Spleen (tissue), 11 donors: ENCODE results near the gene STRN. TPM values are rescaled to one million over a fixed set of nuclear protein-coding genes. Genes with fewer than 3 reads are reported as not detected.

ENCODE experiments used
- DNase-seq: peaks from one replicate; pipeline ENCODE4 v3.0.0-alpha.2; 2020
- H3K27ac ChIP-seq, 8 donors: fragments of 200-600 bp; sonication (generic) in 7 of 8; 1 replicate in 4 of 8; 2 replicates in 4 of 8; pipeline versions ENCODE4 v1.5.0 to v1.8.0; 2016 to 2021; ENCODE audit warnings: inconsistent platforms in 4 of 8, mild to moderate bottlenecking in 4 of 8, moderate library complexity in 1 of 8
- H3K27me3 ChIP-seq, 7 donors: fragments of 200-600 bp; sonication (generic) in 6 of 7; replicated peaks in 1 of 7; 1 replicate in 4 of 7; 2 replicates in 3 of 7; pipeline versions ENCODE4 v1.5.0 to v1.8.0; 2016 to 2021; ENCODE audit warnings: inconsistent platforms in 3 of 7, mild to moderate bottlenecking in 1 of 7
- H3K36me3 ChIP-seq, 6 donors: fragments of 200-600 bp; sonication (generic) in 5 of 6; 1 replicate in 4 of 6; 2 replicates in 2 of 6; pipeline versions ENCODE4 v1.5.0 to v1.8.0; 2016 to 2021; ENCODE audit warnings: inconsistent platforms in 2 of 6
- H3K4me1 ChIP-seq, 6 donors: fragments of 200-600 bp; sonication (generic) in 5 of 6; 1 replicate in 3 of 6; 2 replicates in 3 of 6; pipeline versions ENCODE4 v1.5.0 to v1.8.0; 2016 to 2021; ENCODE audit warnings: inconsistent platforms in 3 of 6
- H3K4me3 ChIP-seq, 8 donors: fragments of 200-600 bp; sonication (generic) in 7 of 8; 1 replicate in 4 of 8; 2 replicates in 4 of 8; pipeline versions ENCODE4 v1.5.0 to v1.8.0; 2016 to 2021; ENCODE audit warnings: inconsistent platforms in 4 of 8, mild to moderate bottlenecking in 4 of 8, moderate library complexity in 2 of 8
- H3K9me3 ChIP-seq, 8 donors: fragments of 200-600 bp; sonication (generic) in 7 of 8; 1 replicate in 4 of 8; 2 replicates in 4 of 8; pipeline versions ENCODE4 v1.5.0 to v1.8.0; 2016 to 2021; ENCODE audit warnings: inconsistent platforms in 4 of 8
- POLR2A ChIP-seq, 3 donors: fragments of 450-650 bp; IDR thresholded peaks; one replicate each; pipeline ENCODE4 v1.5.1; 2017; ENCODE audit warnings: antibody characterized with exemption in 3 of 3, mild to moderate bottlenecking in 1 of 3
- POLR2AphosphoS5 ChIP-seq, 3 donors: sonication (generic); formaldehyde crosslinking; IDR thresholded peaks; one replicate each; pipeline ENCODE4 v1.5.1; 2017; ENCODE audit warnings: antibody characterized with exemption in 3 of 3
- WGBS, 5 donors: extraction: QIAGEN DNeasy Blood & Tissue Kit in 3 of 5; methylation state at CpG; one replicate each; pipeline versions ENCODE4 v1.1.5 to v1.1.7; 2013 to 2018; 5-methylcytosine and 5-hydroxymethylcytosine counted together
- intact Hi-C: fragments of 100-400 bp; cut with DNase I; formaldehyde crosslinking; loops from one replicate; pipeline ENCODE4 v1.15.0; 2023; ENCODE audit warnings: low total_unique reads
- polyA plus RNA-seq, 3 donors: library from polyadenylated mRNA; stranded (reverse); fragments of 200-250 nt; gene quantifications; one replicate each; pipeline ENCODE4 v1.2.1, GENCODE V29; 2013
- total RNA-seq, 7 donors: library from RNA; depleted of rRNA in 3 of 7; stranded (reverse); fragments of >200 nt in 3 of 7; fragmentation: NEBNext Ultra II Directional in 4 of 7; extraction: Animal tissue kit (Norgen Biotek cat#: 25700) in 4 of 7; gene quantifications; one replicate each; pipeline versions ENCODE4 v1.1.0 to v1.2.1, GENCODE V29; 2016 to 2021
- TF ChIP-seq, protein P1 (sequence below), 11 experiments: fragments of 200-600 bp in 7 of 11; fragments of 450-650 bp in 4 of 11; sonication (generic) in 4 of 11; IDR thresholded peaks in 8 of 11; conservative IDR thresholded peaks in 3 of 11; 1 replicate in 7 of 11; 2 replicates in 4 of 11; pipeline versions ENCODE4 v1.4.0 to v1.8.0; 2016 to 2021; ENCODE audit warnings: antibody characterized with exemption in 11 of 11, inconsistent platforms in 4 of 11, mild to moderate bottlenecking in 1 of 11
- donor health status: healthy with polysubstance abuse.
- donor health status: DM: no; HTN: no; CAD: no; lungs with moderate emphysema.
- donor health status: DM: no; HTN: no; CAD: no.
- donor health status: Bipolar disorder and iron deficiency.
- donor health status: healthy.
- donor health status: DM: no; HTN: no; CAD: no.
- donor health status: DM: yes; HTN: yes; CAD: no.

STRN gene
- total and polyA plus RNA-seq, 10 donors: 2.2 to 33.3 (median 26.2) TPM

DNA sequence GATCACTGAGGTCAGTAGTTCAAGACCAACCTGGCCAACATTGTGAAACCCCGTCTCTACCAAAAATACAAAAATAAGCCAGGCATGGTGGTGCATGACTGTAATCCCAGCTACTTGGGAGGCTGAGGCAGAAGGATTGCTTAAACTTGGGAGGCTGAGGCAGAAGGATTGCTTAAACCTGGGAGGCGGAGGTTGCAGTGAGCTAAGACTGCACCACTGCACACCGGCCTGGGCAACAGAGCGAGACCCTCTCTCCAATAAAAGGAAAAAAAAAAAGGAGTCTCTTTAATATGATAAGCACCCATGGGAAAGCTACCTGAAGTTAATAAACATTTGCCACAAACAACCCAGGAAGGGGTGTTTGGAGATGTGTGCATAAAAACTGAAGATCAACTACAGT, 2.6 kb downstream of the STRN start:
- peaks cover 19 to 78% (median 46%) of the 10 kb centered on the region in 6 donors for H3K4me1 ChIP-seq
- no peak overlapping the region for H3K4me3 ChIP-seq
- H3K36me3 ChIP-seq: peaks cover 0 to 4% (median 0%) of the 10 kb centered on the region in 6 donors
- H3K9me3 ChIP-seq: no peaks in the 10 kb centered on the region
- intact Hi-C loops: no loop called here
- no peak for DNase-seq
- no peak for TF ChIP-seq POLR2A (IDR thresholded peaks at IDR 0.05)
- TF ChIP-seq POLR2AphosphoS5 (IDR thresholded peaks at IDR 0.05): no peak
- TF ChIP-seq, protein P1, sequence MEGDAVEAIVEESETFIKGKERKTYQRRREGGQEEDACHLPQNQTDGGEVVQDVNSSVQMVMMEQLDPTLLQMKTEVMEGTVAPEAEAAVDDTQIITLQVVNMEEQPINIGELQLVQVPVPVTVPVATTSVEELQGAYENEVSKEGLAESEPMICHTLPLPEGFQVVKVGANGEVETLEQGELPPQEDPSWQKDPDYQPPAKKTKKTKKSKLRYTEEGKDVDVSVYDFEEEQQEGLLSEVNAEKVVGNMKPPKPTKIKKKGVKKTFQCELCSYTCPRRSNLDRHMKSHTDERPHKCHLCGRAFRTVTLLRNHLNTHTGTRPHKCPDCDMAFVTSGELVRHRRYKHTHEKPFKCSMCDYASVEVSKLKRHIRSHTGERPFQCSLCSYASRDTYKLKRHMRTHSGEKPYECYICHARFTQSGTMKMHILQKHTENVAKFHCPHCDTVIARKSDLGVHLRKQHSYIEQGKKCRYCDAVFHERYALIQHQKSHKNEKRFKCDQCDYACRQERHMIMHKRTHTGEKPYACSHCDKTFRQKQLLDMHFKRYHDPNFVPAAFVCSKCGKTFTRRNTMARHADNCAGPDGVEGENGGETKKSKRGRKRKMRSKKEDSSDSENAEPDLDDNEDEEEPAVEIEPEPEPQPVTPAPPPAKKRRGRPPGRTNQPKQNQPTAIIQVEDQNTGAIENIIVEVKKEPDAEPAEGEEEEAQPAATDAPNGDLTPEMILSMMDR (IDR thresholded peaks at IDR 0.05 in 8 of 11, conservative IDR thresholded peaks at IDR 0.05 in 3 of 11): no peak
- H3K27ac ChIP-seq: no peak overlapping the region
- H3K27me3 ChIP-seq: no peaks in the 10 kb centered on the region
- WGBS, 5 donors: 92 to 97% (median 94%) methylated on average over 4 of the region's 4 CpGs

DNA sequence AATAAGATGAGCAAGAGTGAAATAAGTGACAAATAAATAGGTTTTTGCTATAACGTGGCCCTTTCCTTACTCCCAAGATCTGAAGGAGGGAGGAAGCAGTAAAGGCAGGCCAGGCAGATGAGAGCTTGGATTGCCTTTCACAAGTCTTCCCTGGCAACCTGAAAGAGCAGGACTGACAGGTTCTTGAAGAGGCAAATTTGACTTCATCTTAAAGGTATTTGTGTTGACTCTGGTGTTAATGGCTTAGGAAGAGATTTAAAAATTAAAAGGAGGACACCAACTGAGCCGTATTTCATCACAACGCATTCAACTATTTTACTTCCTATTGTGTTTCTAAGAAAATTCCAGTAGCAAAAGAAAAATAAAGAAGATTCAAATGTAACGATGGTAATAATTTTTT, 3.2 kb downstream of the STRN start:
- Histone ChIP-seq H3K4me1 (peaks cover 19 to 77% (median 46%) of the 10 kb centered on the region in 6 donors), H3K4me3 (no peak overlapping the region), H3K27me3 (no peaks in the 10 kb centered on the region), H3K27ac (no peak overlapping the region), H3K9me3 (no peaks in the 10 kb centered on the region), H3K36me3 (peaks cover 0 to 8% (median 0%) of the 10 kb centered on the region in 6 donors)
- no peak for TF ChIP-seq POLR2AphosphoS5 (IDR thresholded peaks at IDR 0.05)
- TF ChIP-seq, protein P1 (IDR thresholded peaks at IDR 0.05 in 8 of 11, conservative IDR thresholded peaks at IDR 0.05 in 3 of 11): no peak
- no peak for TF ChIP-seq POLR2A (IDR thresholded peaks at IDR 0.05)
- 87 to 95% (median 88%) methylated on average over 4 of the region's 4 CpGs for WGBS, 5 donors
- intact Hi-C loops: no loop called here
- DNase-seq: no peak

DNA sequence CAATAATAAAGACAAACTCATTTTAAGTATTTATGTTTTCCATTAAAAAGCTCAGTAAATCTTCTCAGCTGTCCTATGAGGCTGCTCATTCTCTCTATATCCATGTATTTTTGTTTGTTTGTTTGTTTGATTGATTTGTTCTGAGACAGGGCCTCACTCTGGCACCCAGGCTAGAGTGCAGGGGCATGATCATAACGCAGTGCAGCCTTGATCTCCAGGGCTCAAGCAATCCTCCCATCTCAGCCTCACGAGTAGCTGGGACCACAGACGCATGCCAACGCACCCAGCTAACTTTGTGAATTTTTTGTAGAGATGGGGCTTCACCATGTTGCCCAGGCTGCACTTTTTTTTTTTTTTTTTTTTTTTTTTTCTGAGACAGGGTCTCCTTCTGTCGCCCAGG, 5.6 kb downstream of the STRN start:
- 86 to 95% (median 93%) methylated on average over 5 of the region's 5 CpGs for WGBS, 5 donors
- TF ChIP-seq POLR2A (IDR thresholded peaks at IDR 0.05) (no peak), POLR2AphosphoS5 (IDR thresholded peaks at IDR 0.05) (no peak)
- TF ChIP-seq, protein P1 (IDR thresholded peaks at IDR 0.05 in 8 of 11, conservative IDR thresholded peaks at IDR 0.05 in 3 of 11): no peak
- intact Hi-C loops: no loop called here
- no peak for DNase-seq
- Histone ChIP-seq H3K9me3 (no peaks in the 10 kb centered on the region), H3K4me1 (peaks cover 15 to 81% (median 35%) of the 10 kb centered on the region in 6 donors), H3K36me3 (peaks cover 0 to 8% (median 0%) of the 10 kb centered on the region in 6 donors), H3K27ac (no peak overlapping the region), H3K4me3 (no peak overlapping the region), H3K27me3 (no peaks in the 10 kb centered on the region)

DNA sequence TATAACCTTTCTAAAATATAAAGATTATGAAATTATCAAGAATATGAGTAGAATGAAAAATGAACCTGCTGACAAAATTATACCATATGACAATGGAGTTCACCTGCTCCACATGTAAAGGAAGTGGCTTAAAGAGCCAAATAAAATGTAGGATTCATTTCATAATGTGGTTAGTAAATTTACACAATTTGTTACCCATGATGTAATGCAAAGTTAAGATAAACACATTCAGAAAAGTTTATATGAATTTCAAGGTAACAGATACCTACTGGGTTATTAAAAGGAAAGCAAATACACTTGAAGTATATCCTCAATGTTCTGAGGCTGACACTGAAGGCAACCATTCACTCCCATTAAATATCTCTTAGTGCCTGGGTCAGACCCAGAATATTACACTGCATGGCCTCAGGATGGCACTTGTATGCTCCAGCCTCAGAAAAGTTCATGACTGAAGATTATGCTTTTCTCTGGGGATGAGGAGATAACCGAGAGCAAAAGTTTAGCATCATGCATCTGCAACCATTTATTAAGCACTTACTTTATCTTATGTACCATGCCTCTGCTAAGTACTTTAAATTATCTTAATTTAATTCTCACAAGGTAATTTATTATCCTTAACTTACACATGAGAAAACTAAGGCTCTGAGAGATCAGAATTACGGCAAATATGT, 6.2 kb downstream of the STRN start:
- H3K36me3 ChIP-seq: peaks cover 0 to 8% (median 0%) of the 10 kb centered on the region in 6 donors
- H3K9me3 ChIP-seq: no peaks in the 10 kb centered on the region
- H3K27ac ChIP-seq: no peak overlapping the region
- H3K27me3 ChIP-seq: no peaks in the 10 kb centered on the region
- H3K4me1 ChIP-seq: peaks cover 13 to 81% (median 30%) of the 10 kb centered on the region in 6 donors
- no peak for DNase-seq
- H3K4me3 ChIP-seq: no peak overlapping the region
- intact Hi-C loops: no loop called here
- TF ChIP-seq, protein P1 (IDR thresholded peaks at IDR 0.05 in 8 of 11, conservative IDR thresholded peaks at IDR 0.05 in 3 of 11): no peak
- TF ChIP-seq POLR2A (IDR thresholded peaks at IDR 0.05) (no peak), POLR2AphosphoS5 (IDR thresholded peaks at IDR 0.05) (no peak)
- 88 to 97% (median 93%) methylated on average over 2 of the region's 2 CpGs for WGBS, 5 donors
